GM12878 (cell line): Measurements from ENCODE around the gene OAS1. TPM values are rescaled to one million over a fixed set of nuclear protein-coding genes. Genes with fewer than 3 reads are reported as not detected.

Source experiments
- ATAC-seq: fragments of 200-7000 bp; cut with Tn5 transposase; 3 replicates; pipeline ENCODE4 v1.9.1; 2020; ENCODE audit warnings: mild to moderate bottlenecking, moderate library complexity
- BruUV-seq: library from RNA; stranded (reverse); fragments of 400-500 nt; replicated peaks from 2 replicates; lab custom pipeline; 2021; lab: Mats Ljungman, UMichigan
- CTCF ChIA-PET: fragments of 300-600 bp; sonication (Branson Sonifier 250); formaldehyde crosslinking; extraction: SDS; loops from one replicate; lab custom pipeline; 2021; ENCODE audit warnings: inconsistent platforms; lab: Yijun Ruan, JAX
- POLR2A ChIA-PET: fragments of 350-600 bp; formaldehyde crosslinking; extraction: SDS; loops from one replicate; lab custom pipeline; 2021; ENCODE audit warnings: inconsistent platforms; lab: Charles Lee
- RAD21 ChIA-PET: fragments of 300-600 bp; sonication (Branson Sonifier 250); formaldehyde crosslinking; loops from one replicate; lab custom pipeline; 2023; ENCODE audit warnings: antibody characterized with exemption; ENCODE audit not compliant: unreplicated experiment; lab: Charles Lee
- SMC1A ChIA-PET: fragments of 300-600 bp; sonication (Branson Sonifier 250); formaldehyde crosslinking; loops from one replicate; lab custom pipeline; 2023; ENCODE audit not compliant: unreplicated experiment, uncharacterized antibody; lab: Charles Lee
- DNase-seq: peaks from one replicate; pipeline ENCODE4 v3.0.0-alpha.2; 2011; ENCODE audit warnings: low read depth, low spot score
- FAIRE-seq: peaks from 3 replicates; lab custom pipeline; 2011; peaks lifted over from hg19 to GRCh38; lab: Jason Lieb, UNC
- H2AFZ ChIP-seq: 2 replicates; pipeline ENCODE4 v1.6.0; 2011; ENCODE audit warnings: low read depth, low read length, control low read depth; ENCODE audit not compliant: control insufficient read depth
- H3K27ac ChIP-seq: 2 replicates; pipeline ENCODE4 v1.5.1; 2011; ENCODE audit warnings: control low read depth; ENCODE audit not compliant: control insufficient read depth, insufficient read depth
- H3K27me3 ChIP-seq, 2 experiments: replicated peaks in 1 of 2; 2 replicates each; pipeline versions ENCODE4 v1.6.0 to v1.6.1; 2011; ENCODE audit warnings: low read length in 1 of 2; ENCODE audit not compliant: control insufficient read depth in 2 of 2, insufficient read depth in 2 of 2
- H3K36me3 ChIP-seq, 2 experiments: 2 replicates each; pipeline ENCODE4 v1.5.1; 2011; ENCODE audit warnings: low read length in 1 of 2; ENCODE audit not compliant: control insufficient read depth in 2 of 2, insufficient read depth in 2 of 2
- H3K4me1 ChIP-seq: 2 replicates; pipeline ENCODE4 v1.6.1; 2011; ENCODE audit warnings: mild to moderate bottlenecking, low read length, moderate library complexity, mixed read lengths; ENCODE audit not compliant: control insufficient read depth, insufficient read depth
- H3K4me2 ChIP-seq: 2 replicates; pipeline ENCODE4 v1.6.0; 2011; ENCODE audit warnings: control low read depth; ENCODE audit not compliant: control insufficient read depth, insufficient read depth
- H3K4me3 ChIP-seq: fragments of 200-600 bp; sonication (generic); 2 replicates; pipeline ENCODE4 v1.5.1; 2016
- H3K79me2 ChIP-seq: 2 replicates; pipeline ENCODE4 v1.6.0; 2011; ENCODE audit warnings: low read length; ENCODE audit not compliant: control insufficient read depth, insufficient read depth
- H3K9ac ChIP-seq: 2 replicates; pipeline ENCODE4 v1.8.0; 2011; ENCODE audit warnings: low read length, control low read depth, mixed read lengths; ENCODE audit not compliant: control insufficient read depth, insufficient read depth
- H3K9me3 ChIP-seq: replicated peaks from 3 replicates; pipeline ENCODE4 v1.5.1; 2011; ENCODE audit warnings: mild to moderate bottlenecking, low read length; ENCODE audit not compliant: control insufficient read depth, insufficient read depth
- H4K20me1 ChIP-seq: 2 replicates; pipeline ENCODE4 v1.6.0; 2011; ENCODE audit not compliant: control insufficient read depth, insufficient read depth
- CEBPB ChIP-seq, 2 experiments: fragments of 150-350 bp in 1 of 2; IDR thresholded peaks; 2 replicates each; pipeline ENCODE4 v1.6.1; 2012 to 2014; ENCODE audit warnings: low read depth in 2 of 2, low read length in 2 of 2, borderline replicate concordance in 1 of 2, inconsistent platforms in 1 of 2
- EGR1 ChIP-seq, 2 experiments: IDR thresholded peaks; 1 replicate in 1 of 2; 2 replicates in 1 of 2; pipeline ENCODE4 v1.6.1; 2011 to 2012; ENCODE audit warnings: low read depth in 2 of 2, low read length in 2 of 2, borderline replicate concordance in 1 of 2, mild to moderate bottlenecking in 1 of 2, moderate library complexity in 1 of 2
- PAX5 ChIP-seq: IDR thresholded peaks from 2 replicates; pipeline ENCODE4 v1.6.1; 2011; ENCODE audit warnings: low read depth, low read length, borderline replicate concordance
- TCF7 ChIP-seq: IDR thresholded peaks from 2 replicates; pipeline ENCODE4 v1.6.1; 2014; ENCODE audit warnings: antibody characterized with exemption, borderline replicate concordance
- ZBTB11 ChIP-seq: fragments of 450-650 bp; formaldehyde crosslinking; IDR thresholded peaks from 2 replicates; pipeline ENCODE4 v1.5.0; 2022; ENCODE audit warnings: mild to moderate bottlenecking, missing genetic modification characterization
- WGBS: methylation state at CpG from one replicate; pipeline ENCODE4 v1.1.6; 2016; ENCODE audit warnings: low lambda C conversion rate; ENCODE audit not compliant: insufficient replicate concordance, insufficient coverage; ENCODE audit errors: missing lambda C conversion rate; 5-methylcytosine and 5-hydroxymethylcytosine counted together
- in situ Hi-C: fragments of 300-500 bp; cut with MboI; formaldehyde crosslinking; loops from 9 replicates; pipeline ENCODE4 v1.14.3; 2018; ENCODE audit warnings: mixed read lengths
- intact Hi-C: fragments of 100-400 bp; cut with micrococcal nuclease; formaldehyde crosslinking; loops from one replicate; pipeline ENCODE4 v1.14.2; 2022; ENCODE audit not compliant: unreplicated experiment
- polyA plus RNA-seq, 11 experiments: library from polyadenylated mRNA; depleted of rRNA in 4 of 11; unstranded in 6 of 11; stranded (reverse) in 5 of 11; fragments of >200 nt; fragmentation: Nextera tagmentation in 4 of 11; fragmentation: Illumina TruSeq in 1 of 11; extraction: Ambion mirVana in 4 of 11; extraction: Trizol in 1 of 11; gene quantifications; 1 replicate in 1 of 11; 2 replicates in 10 of 11; pipeline versions ENCODE4 v1.2.1 to v1.2.3, GENCODE V29; 2011 to 2016; ENCODE audit warnings: inconsistent platforms in 2 of 11, missing spikeins in 2 of 11, low read depth in 1 of 11
- total RNA-seq, 4 experiments: library from RNA; depleted of rRNA in 3 of 4; stranded (reverse); fragments of >200 nt in 3 of 4; fragmentation: Illumina TruSeq in 1 of 4; extraction: Trizol in 1 of 4; gene quantifications; 2 replicates each; pipeline versions ENCODE4 v1.2.1 to v1.2.3, GENCODE V29; 2013 to 2021
- TF ChIP-seq, protein P1 (sequence below): fragments of 150-350 bp; IDR thresholded peaks from 2 replicates; pipeline ENCODE4 v1.6.1; 2016; ENCODE audit warnings: low read depth, low read length

The OAS1 gene
- total and polyA plus RNA-seq, 10 of the 15 experiments (the other 5 are each of a cell fraction or from before 2014, with no cell fraction given): 44.7 to 287 (median 64.3) TPM

DNA sequence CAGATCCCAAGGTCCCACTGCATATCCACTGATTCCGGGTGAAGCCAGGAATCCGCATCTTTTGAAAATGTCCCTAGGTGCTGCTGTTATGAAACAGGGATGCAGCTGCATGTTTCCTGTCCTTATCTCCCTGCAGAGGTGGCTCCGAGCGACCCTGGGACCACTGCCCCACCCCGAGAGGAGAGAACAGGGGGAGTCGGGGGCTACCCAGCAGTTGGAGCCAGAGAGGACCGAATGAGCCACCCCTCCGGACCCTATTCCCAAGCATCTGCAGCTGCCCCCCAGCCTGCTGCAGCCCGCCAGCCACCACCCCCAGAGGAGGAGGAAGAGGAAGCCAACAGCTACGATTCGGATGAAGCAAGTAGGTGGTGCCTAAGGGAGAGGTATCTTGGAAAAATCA is 30.3 kb upstream of the OAS1 start:
- H3K4me2 ChIP-seq: no peak overlapping the region
- RAD21 ChIA-PET: no interaction called here
- H4K20me1 ChIP-seq: no peaks in the 10 kb centered on the region
- H3K4me3 ChIP-seq: no peak overlapping the region
- BruUV-seq: no TSS peak
- no peaks in the 10 kb centered on the region for H3K79me2 ChIP-seq
- no peaks in the 10 kb centered on the region for H3K4me1 ChIP-seq
- TF ChIP-seq TCF7 (no peak), ZBTB11 (no peak), PAX5 (no peak), CEBPB (IDR thresholded peaks at IDR 0.05; ENCODE audit: borderline replicate concordance in 1 of 2, low read depth in 2 of 2, low read length in 2 of 2) (no peak), EGR1 (IDR thresholded peaks at IDR 0.05; ENCODE audit: borderline replicate concordance in 1 of 2, low read depth in 2 of 2, low read length in 2 of 2) (no peak)
- TF ChIP-seq, protein P1, sequence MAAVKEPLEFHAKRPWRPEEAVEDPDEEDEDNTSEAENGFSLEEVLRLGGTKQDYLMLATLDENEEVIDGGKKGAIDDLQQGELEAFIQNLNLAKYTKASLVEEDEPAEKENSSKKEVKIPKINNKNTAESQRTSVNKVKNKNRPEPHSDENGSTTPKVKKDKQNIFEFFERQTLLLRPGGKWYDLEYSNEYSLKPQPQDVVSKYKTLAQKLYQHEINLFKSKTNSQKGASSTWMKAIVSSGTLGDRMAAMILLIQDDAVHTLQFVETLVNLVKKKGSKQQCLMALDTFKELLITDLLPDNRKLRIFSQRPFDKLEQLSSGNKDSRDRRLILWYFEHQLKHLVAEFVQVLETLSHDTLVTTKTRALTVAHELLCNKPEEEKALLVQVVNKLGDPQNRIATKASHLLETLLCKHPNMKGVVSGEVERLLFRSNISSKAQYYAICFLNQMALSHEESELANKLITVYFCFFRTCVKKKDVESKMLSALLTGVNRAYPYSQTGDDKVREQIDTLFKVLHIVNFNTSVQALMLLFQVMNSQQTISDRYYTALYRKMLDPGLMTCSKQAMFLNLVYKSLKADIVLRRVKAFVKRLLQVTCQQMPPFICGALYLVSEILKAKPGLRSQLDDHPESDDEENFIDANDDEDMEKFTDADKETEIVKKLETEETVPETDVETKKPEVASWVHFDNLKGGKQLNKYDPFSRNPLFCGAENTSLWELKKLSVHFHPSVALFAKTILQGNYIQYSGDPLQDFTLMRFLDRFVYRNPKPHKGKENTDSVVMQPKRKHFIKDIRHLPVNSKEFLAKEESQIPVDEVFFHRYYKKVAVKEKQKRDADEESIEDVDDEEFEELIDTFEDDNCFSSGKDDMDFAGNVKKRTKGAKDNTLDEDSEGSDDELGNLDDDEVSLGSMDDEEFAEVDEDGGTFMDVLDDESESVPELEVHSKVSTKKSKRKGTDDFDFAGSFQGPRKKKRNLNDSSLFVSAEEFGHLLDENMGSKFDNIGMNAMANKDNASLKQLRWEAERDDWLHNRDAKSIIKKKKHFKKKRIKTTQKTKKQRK: no peak
- in situ Hi-C loops (no loop called here), intact Hi-C loops (no loop called here)
- H3K9ac ChIP-seq: no peak overlapping the region
- POLR2A ChIA-PET: interaction anchor here (0.6 to 1.2 kb wide), 2 partner anchors 16 to 903 kb away, joined by 3 read pairs; no protein-coding TSS in a partner anchor
- no peak overlapping the region for H3K27ac ChIP-seq
- FAIRE-seq (no peak), DNase-seq (no peak), ATAC-seq (no peak)
- SMC1A ChIA-PET: interaction anchor here (0.7 kb wide), 1 partner anchor 39 kb away, joined by 4 read pairs; no protein-coding TSS in a partner anchor
- H3K27me3 ChIP-seq: peaks cover 3 to 12% of the 10 kb centered on the region in 2 experiments; a peak in 3 of 4 replicates
- WGBS: 13% methylated on average over 8 of the region's 11 CpGs
- CTCF ChIA-PET: no interaction called here
- no peaks in the 10 kb centered on the region for H3K9me3 ChIP-seq
- H3K36me3 ChIP-seq: no peaks in the 10 kb centered on the region
- H2AFZ ChIP-seq: no peak overlapping the region
